Nucleus accumbens (tissue), 56 donors: ENCODE measurements around the gene DYSF.

Source experiments
- DNase-seq, 56 donors: peaks; one replicate each; lab custom pipeline; 2025; lab: John Stamatoyannopoulos, UW

DYSF gene

DNA sequence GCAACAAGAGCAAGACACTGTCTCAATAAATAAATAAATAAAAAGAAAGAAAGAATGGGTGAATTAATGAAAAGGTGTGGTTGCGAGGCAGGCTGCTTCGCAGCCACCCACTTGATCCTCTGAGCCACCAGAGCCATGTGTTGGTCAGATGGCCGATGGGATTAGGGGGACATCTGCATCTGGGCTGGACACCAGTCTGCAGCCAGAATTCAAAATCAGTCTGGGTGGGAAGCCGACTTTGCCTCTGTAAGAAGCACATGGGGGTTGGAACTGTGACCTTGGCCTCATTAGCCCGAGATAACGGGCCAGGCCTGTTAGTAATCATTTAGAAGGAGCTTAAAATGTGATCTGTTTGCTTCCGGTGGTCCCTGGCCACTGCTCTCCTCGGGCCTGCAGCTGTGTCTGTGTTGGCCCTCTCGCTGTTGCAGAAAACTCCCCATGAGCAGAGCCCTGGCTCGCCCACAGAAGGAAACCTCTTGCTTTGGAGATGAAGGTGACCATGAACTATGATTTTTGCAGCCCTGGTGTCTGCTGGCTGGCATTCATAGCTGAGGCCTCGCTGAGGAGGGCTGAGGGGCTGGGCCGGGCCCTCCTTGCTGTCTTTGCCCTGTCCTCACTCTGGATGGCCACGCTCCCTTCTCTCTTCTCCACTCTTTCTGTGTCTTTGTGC is 94.4 kb downstream of the DYSF start:
- DNase-seq = no peak

DNA sequence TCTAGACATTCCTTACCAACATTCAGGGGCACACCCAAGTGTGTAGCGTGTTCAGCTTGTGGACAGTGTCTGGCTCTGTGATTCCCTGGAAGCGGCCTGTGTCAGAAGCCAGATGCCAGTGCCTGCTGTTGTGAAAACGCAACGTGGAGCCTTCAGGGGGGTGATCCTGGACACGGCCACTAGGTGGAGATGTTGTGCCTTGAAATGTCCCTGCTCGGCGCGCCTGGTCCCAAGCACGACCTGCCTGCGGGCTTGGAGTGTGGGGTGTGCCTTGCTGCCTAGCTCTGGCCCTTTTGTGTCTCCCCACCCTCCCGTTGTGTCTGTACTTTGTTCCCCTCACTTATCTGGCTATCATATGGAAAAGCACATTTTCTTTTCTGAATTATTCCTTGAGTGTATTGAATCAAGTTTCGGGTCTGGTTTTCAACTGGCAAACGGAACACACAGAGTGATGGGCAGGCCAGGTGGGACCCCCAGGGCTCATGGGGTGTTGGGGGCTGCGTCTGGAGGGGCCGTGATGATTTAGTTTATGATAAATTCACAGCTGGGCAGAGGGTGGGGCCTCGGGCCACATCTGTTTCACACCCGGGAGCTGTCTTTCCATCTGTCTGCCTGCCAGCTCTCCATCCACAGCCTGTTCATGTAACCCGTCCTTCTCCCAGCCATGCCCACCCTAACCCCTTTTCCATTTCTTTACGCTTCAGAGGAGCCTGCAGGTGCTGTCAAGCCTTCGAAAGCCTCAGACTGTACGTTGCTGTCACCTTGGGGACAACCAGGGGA is 95.5 kb downstream of the DYSF start:
- DNase-seq = peak in 50 of 56 donors; percentile 17 to 85 (median 65)

- no peak for DNase-seq
Observed at GRCh38 chr2:71550801-71551630, 97.7 kb downstream of the DYSF start.

DNA sequence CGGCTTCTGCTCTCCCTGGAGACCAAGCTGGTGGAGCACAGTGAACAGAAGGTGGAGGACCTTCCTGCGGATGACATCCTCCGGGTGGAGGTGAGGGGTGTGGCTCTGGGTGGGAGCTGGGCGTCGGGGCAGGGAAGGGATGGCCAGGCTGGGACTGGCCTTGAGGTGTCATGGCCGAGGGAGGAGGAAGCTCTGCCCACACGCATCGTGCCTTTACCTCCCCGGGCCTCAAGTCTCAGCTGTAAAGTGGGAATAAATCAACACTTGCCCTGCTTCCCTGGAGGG is 98.2 kb downstream of the DYSF start:
- DNase-seq = no peak

GRCh38 chr2:71552356-71552755 is 99.0 kb downstream of the DYSF start:
- DNase-seq = no peak

DNA sequence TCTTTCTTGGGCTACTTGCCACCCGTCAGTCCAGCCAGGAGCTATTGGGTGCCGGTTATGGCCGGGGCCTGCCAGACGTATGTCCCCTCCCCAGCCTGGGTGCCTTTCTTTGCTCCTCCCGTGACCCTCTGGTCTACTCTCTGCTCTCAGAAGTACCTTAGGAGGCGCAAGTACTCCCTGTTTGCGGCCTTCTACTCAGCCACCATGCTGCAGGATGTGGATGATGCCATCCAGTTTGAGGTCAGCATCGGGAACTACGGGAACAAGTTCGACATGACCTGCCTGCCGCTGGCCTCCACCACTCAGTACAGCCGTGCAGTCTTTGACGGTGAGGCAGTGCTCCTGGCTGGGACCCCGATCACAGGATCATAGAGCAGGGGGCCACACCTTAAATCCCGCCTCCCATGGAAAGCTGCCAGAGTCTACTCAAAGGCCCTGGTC is 99.5 kb downstream of the DYSF start:
- no peak for DNase-seq

- no peak for DNase-seq
Observed at GRCh38 chr2:71554028-71554705, 100.8 kb downstream of the DYSF start.

DNA sequence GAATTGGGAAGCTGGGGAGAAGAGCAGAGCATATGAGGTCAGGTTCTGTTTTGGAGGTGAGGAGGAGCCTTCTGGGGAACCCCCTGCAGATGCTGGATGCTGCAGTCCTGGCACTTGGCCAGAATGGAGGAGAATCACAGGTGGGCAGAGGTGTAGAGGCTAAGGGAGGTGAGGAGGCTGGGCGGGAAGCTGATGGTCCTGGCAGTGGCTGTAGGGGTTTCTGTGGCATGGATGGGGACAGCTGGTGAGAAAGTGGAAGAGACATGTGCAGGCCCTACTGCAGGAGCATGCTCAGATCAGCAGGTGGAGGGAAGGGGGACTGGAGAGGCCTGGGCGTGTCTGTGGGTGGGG is 101.3 kb downstream of the DYSF start:
- no peak for DNase-seq

DNA sequence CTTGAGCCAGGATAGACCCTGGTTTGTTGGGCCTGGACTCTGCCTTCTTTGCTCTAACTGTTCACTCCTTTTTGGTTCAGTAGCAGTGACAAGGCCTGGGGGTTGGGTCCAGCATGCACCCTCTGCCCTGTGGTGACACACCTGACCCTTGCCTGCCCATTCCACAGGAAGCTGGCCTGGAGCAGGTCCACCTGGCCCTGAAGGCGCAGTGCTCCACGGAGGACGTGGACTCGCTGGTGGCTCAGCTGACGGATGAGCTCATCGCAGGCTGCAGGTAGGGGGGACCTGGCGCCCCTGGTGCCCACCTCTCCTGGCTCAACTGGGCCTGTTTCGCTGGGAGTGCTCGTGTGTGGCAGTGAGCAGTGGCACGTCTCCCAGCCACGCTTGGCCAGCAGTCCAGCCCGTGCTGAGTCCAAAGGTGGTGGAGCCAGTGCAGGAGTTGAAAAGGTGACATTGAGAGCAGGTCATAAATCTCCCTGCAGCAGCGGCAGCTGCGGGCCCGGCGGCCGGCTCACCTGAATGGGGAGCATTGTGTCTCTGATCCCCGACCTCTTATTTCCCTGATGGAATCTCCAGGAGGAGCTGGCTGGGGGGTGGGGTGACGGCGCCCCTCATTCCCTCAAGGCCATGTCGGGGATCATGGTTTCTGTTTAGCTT is 102.6 kb downstream of the DYSF start:
- no peak for DNase-seq

- no peak for DNase-seq
Observed at GRCh38 chr2:71556692-71557250, 103.4 kb downstream of the DYSF start.

- no peak for DNase-seq
Observed at GRCh38 chr2:71557321-71557720, 104.0 kb downstream of the DYSF start.

- DNase-seq = no peak
Observed at GRCh38 chr2:71558300-71559051, 105.1 kb downstream of the DYSF start.

- DNase-seq = no peak
Observed at GRCh38 chr2:71559080-71559827, 105.9 kb downstream of the DYSF start.

DNA sequence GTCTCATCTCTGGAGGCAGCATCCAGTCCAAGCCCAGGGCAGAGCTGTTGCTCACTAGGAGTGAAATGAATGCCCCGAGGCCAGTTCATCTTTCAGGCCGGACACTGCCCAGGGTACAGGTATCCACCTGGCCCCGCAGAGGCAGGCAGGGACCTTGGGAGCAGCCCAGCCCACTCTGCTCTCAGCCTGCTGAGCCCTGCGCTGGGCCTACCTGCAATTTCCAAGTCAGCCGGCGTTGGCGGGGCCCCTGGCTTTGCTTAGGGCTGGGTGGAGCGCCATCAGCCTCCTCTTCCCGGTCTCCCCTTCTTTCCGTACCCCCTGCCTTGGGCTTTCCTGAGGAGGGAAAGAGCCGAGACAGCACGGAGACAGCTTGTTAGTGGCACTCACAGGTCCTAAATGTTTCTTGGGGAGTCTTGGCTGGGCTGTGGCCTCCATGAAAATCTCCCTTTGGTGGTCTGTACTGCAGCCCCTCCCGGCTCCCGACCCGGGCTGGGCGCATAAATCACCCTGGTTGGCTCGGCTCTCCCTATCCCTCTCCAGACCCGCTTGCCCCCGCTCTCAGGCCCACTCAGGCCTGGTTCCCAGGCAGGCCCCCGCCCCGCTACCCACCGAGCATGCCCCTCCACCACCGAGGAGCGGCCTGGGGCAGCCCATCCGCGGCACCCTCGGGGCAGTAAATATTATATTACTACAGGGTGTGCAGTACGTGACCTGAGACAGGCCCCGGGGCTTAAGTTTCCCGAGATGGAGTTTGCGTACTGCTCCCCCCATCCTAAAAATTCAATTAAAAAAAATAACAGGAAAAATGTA is 106.7 kb downstream of the DYSF start:
- DNase-seq = no peak

- no peak for DNase-seq
Observed at GRCh38 chr2:71560638-71561011, 107.3 kb downstream of the DYSF start.

- DNase-seq = no peak
Observed at GRCh38 chr2:71561441-71562267, 108.3 kb downstream of the DYSF start.

DNA sequence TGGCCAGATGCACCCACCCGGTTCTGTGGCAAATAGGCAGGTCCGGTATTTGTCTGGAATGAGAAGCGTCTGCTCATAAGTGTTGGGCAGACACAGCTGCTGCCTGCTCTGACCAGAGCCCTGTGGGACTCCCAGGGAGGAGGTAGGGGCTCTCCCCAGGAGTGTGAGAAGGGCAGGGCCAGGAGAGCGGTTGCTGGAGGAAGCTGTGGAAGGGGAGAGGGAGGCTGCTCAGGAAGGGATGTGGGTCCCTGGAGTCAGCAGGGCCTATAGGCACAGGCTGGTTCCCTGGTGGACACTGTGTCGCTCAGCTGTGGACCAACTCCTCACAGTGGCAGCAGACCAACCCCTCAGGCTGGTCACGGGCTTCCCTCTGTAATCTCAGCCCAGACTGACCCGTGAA is 109.2 kb downstream of the DYSF start:
- DNase-seq = no peak
